ENCODE measurements around the gene FOXP4. TPM values are rescaled to one million over a fixed set of nuclear protein-coding genes. Genes with fewer than 3 reads are reported as not detected.

The FOXP4 gene
- total RNA-seq, 4 donors from 2014 or later: 2.4 to 15.1 (median 4.9) TPM

DNA sequence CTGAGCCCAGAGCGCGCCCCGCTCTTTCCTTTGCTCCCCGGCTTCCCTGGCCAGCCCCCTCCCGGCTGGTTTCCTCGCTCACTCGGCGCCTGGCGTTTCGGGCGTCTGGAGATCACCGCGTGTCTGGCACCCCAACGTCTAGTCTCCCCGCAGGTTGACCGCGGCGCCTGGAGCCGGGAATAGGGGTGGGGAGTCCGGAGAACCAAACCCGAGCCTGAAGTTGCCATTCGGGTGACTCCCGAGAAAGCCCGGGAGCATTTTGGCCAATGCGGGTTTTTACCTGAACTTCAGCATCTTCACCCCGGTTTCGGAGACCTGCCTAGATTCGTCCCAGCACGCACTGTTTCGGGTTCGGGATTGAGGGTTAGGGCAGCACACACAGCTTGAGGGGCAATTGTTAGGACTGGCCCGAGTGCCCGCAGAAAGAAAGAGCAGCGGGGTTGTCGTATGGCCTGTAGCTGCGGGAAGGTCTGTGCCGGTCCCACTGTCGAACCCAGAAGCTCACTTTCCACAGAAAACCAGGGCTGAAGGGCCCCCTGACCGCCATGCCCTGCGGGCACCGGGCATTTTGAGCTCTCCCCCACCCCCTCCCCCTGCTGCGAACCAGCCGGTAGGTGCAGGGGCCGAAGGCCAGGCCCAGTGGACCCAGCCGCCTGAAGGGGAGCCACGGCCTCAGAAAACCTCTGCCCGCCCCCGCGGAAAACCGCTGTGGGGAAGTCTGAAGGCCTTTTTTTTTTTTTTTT is 2.1 kb downstream of the FOXP4 start:
- no peak for TF ChIP-seq CTCF (IDR thresholded peaks at IDR 0.05; ENCODE audit: low read depth)

DNA sequence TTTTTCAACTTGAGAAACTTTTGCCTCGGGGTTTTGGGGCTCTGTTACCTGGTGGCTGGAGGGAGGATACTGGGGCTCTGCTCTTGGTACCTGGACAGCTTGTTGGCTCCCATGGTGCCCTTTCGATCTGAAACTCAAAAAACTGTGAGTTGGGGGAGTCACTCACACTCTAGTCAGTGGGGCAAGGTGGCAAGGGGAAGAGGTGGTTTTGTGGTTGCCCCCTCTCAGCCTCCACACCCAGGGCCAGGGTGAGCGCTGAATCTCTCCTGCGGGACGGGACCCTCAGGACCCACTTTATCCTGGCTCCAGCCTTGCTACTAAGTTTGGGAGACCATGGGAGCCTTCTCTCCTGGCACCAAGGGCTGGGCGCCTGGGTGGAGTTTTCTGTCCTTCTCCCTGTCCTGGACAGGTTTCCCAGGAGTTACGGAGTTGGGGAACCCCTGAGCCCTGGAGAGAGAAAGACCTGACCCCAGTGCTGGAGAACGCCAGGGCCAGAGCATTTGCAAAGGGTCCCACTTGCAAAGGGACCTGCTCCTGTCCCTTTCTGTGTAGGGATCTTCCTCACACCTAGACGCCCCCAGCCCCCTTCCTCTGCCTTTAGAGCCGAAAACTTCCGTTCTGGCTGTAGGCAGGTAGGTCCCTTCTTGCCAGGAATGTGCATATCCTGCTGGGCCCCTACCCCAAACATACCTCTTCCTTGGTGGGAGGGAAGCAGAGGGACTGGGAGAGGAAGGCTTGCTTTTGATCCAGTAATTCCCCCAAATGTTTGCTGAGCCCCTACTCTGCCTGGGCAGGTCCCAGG is 2.9 kb downstream of the FOXP4 start:
- TF ChIP-seq CTCF (IDR thresholded peaks at IDR 0.05; ENCODE audit: low read depth): no peak

DNA sequence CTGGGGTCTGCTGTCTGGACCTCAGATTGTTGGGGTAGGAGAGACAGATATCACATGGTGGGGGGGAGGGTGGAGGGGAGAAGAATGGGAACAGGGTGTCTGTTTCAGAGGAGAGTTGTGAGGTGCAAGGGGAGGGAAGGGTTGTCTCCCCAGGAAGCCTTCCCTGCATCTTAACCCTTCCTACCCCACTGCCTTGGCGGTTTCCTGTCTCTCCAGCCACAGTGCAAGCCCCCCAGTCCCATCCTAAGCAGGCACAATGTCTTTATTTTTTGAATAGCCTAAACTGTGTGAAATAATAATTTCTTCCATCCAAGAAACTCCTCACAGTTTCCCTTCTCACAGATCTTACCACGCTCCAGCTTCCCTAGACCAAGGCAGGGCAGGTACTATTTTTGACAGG is 3.5 kb downstream of the FOXP4 start:
- no peak for TF ChIP-seq CTCF (IDR thresholded peaks at IDR 0.05; ENCODE audit: low read depth)

GRCh38 chr6:41551086-41551700 is 5.0 kb downstream of the FOXP4 start:
- TF ChIP-seq CTCF (IDR thresholded peaks at IDR 0.05; ENCODE audit: low read depth): no peak

GRCh38 chr6:41551857-41552256 is 5.7 kb downstream of the FOXP4 start:
- no peak for TF ChIP-seq CTCF (IDR thresholded peaks at IDR 0.05; ENCODE audit: low read depth)

- TF ChIP-seq CTCF (IDR thresholded peaks at IDR 0.05; ENCODE audit: low read depth): no peak
These were observed 6.5 kb downstream of the FOXP4 start for GRCh38 chr6:41552723-41553122.

DNA sequence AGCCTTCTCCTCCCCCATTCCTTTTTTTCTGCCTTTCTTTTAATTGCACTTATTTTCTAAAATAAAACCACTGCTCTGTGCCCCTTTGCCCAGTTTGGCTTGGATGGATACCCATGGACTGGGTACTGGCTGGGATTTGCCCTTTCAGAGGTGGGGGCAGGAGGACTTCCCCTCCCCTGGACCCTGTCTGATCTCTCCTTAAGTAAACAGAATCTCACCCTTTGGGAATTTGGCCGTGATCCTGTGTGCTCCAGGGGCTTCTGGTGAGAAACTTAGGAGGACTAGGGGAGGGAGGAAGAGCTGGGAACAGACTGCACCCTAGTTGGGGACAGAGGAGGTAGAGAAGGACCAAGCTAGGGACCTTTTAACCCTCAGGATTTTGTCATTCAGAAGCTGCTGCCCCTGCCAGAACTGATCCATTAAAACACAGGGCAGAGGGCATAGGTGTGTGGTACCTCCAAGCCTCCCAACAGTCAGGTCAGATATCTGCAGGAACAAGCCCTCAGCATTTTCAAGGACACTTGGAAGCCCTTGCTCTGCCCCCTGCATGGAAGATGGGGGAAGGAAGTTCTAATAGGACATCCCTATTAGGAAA is 7.3 kb downstream of the FOXP4 start:
- no peak for TF ChIP-seq CTCF (IDR thresholded peaks at IDR 0.05; ENCODE audit: low read depth)

Data from subcutaneous adipose tissue (tissue), 4 donors.